ENCODE measurements around the gene TMEM187.
"Not testable (repeated sequence)": the region's sequence is repeated elsewhere in the genome, so short reads cannot be mapped to it uniquely, and the experiment has no call there.

Gene TMEM187

DNA sequence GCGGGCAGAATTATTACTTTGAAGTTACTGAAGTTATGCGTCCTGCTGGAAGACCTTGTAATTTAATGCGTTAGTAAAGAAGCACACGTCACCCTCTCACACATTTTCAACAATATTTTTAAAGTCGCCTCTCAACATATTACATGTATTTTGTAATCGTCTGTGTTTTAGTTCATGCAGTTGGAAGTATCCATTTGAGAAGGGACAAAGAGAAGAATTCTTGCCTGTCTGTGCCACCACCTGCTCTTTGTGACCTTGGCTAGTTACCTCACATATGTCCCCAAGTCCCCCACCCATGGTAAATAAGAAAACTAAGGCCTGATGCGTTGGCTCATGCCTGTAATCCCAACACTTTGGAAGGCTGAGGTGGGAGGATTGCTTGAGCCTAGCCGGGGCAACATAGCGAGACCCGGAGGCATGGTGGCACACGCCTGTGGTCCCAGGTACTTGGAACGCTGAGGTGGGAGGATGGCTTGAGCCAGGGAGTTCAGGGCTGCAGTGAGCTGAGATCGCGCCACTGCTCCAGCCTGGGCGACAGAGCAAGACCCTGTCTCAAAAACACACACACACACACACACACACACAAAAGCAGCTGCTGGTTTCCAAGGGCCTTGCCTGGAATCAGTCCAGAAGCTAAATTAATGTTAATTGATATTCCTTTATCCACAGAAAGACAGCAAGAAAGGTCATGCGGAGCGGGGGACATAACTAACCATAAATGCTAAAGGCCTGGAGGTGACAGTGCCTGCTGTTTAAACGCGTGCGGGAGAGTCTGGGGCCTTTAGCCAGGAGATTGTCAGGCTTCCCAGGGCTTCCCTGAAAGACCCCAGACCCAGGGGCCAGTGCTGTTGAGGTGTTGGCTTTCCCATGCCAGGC lies 811 bp downstream of the TMEM187 start:
- no peak for DNase-seq

DNA sequence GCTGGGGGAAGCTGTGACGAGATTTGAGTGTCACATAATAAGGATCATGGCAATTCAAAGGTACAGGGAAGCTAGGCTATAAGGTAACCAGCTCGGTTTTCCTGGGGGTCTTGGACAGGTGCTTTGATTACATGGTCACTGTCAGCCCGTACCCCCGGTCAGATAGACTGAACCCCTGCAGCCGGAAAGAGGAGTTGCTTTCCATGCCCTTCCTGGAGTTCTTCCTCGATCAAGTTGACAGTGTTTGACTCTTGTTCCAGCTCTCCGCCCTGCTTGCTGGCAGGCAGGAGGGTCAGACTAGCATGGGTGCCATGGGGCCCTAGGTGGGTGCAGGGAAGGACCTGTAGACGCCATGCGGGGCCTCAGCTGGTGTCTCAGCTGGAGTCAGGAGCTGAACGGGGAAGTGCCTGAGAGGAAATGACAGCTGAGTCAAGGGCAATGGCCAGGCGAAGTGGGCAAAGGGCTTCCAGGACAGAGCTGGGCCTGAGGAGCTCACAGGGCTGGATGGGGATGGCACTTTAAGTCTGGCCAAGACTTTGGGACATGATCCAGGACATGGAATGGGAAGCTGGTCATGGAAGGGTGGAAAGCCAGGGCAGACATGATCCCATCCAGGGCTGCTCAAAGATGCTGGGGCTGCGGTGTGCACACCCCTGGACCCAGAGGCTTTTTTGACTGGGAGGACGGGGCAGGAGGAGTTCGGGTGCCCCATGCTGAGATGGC lies 1.6 kb downstream of the TMEM187 start:
- DNase-seq, result no peak

DNA sequence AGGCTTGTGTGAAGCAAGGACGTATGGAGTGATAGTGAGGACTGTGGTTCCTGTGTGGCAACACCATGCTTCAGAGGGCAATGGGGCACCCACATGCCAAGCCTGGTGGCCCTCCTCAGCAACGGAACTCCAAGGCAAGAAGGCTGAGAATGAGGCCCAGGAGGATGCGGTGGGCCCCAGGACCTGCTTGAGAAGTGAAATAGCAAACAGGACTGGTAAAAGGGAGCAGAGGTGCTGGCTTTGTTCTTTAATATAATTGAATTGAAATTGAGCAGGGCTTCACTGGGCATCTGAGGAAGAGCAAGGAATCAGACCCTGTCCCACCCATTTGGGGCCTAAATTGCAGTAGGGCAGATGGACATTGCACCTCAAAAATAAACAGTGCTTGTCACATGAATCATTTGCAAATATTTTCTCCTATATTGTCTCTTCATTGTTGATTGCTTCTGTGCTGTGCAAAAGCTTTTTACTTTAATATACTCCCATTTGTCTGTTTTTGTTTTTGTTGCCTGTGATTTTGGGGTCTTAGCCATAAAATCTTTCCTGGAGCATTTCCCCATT lies 2.3 kb downstream of the TMEM187 start:
- no peak for DNase-seq

DNA sequence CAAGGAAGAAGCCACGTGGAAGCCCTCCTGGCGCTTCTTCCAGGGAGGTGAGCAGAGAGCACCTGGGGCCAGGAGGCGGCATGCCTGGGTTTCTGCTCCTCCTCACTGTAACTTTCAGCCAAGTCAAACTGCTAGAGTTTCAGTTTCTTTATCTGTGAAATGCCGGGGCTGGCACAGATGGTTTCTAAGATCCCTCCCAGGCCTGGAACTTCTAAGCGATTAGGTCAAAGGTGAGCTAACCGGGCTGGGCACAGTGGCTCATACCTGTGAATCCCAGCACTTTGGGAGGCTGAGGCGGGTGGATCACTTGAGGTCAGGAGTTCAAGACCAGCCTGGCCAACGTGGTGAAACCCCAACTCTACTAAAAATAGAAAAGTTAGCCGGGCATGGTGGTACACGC lies 7.8 kb downstream of the TMEM187 start:
- peak; percentile 48 to 51 for DNase-seq

DNA sequence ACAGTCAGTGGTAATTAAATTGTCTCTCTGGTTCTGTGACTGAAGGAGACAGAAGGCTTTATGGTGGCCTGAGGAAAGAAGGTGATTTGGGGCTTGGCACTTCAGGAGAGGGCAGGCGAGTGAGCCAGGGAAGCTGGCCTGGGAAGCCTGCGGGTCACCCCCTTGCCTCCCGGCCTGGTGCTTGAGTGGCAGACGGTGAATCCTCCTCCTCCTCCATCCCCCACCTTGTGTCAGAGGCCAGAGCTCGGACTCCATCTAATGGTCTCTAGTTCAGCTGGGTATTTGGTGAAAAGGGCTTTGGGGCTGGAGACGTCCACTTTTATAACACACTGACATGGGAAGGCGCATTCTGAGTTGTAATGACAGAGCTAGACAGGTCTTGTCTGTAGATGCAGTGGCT lies 8.7 kb downstream of the TMEM187 start:
- DNase-seq, result no peak

DNA sequence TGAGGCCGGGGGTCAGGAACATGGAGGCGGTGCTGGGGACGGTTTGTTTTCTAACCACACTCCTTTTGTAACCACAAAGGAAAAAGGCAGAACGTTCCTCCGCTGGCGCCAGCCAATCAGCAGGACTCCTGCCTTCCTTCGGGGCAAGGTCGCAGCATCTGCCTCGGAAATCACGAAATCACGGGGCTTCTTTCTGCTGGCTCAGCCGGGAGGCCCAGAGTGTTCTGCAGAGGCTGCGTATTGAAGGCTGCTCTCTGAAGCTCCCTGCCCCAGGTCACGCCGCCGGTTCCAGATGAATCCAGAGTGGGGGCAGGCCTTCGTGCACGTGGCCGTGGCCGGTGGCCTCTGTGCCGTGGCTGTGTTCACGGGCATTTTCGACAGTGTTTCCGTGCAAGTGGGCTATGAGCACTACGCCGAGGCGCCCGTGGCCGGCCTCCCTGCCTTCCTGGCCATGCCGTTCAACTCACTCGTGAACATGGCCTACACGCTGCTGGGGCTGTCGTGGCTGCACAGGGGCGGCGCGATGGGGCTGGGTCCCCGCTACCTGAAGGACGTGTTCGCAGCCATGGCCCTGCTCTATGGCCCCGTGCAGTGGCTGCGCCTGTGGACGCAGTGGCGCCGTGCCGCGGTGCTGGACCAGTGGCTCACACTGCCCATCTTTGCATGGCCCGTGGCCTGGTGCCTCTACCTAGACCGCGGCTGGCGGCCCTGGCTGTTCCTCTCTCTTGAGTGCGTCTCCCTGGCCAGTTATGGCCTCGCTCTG lies 9.4 kb downstream of the TMEM187 start:
- peak; percentile 75 to 80 for DNase-seq

DNA sequence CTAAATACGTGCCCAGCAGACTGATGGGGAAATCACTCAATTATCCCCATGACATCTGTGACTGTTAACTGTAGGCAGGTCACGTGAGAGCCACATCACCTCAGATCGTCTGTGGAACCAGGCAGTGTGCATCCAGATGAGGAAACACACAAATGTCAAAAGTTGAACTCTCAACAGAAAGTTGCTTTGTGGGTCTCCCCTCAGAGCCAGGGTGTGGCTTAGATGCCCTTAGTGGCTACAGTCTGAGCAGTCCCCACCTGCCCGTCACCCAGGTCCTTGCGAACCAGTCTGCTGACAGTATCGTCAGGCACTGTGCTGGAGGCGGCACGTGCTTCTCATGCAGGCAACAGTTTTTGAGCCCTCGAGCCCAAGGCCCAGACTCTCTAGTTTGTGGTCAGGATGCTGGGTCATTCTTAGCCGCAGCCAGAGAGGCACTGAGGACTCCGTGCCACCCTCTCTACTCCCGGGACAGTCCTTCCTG lies 10.8 kb downstream of the TMEM187 start:
- DNase-seq, result peak in 1 of 2 experiments; percentile 42

DNA sequence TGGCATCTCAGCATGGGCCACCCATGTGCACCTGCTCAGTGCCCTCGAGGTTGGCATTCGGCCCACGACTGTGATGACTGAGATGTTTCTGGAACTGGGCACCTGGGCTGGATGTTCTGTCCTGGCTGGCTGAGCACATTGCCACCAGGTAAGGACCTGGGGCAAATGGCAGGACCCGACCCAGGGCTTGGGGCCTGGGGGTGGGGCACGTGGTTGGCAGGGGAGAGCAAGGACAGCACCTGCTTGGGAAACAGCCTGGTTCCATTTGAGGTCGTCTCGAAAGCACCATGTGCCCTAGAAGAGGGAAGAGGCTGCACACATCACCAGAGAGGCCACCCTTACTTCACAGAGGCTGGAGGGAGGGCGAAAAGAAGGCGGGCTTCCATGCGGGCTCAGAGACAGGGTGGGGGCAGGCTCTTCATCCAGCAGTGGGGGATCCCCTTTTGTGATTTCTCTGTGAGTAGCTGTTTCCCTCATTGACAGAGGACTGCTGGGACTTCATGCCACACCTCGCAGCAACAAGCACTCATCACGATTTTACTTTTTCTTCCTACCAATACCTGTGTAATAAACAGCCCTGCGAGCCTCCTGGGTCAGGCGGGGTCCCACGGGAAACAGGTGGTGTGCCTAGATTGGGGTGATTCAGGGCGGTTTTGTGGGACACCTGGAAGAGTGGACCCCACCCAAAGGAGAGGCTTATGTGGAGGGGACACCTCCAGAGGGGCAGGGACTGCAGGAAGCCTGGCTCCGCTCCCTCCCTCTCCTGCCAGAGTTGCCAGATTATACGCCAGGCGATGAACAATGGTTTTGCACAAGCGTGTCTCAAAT lies 12.0 kb downstream of the TMEM187 start:
- peak; percentile 50 to 66 for DNase-seq

DNA sequence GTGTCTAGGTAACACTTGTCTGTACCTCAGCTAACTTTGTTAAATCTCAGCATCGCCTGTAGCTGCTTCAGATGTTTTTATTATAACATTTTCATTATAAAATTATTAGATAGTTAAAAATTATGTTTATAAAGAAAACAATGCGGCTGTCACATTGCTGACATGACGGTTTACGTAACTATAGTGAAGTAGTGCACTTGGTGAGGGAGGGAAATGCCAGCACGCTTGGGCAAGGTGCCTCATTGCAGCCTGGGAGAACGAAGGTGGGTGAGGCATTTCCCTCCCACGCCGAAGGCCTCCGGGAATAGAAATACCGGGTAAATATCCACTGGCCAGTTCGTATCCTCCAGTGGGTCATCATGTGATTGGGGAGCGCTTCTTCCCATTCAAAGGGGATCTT lies 15.9 kb downstream of the TMEM187 start:
- DNase-seq, result no peak

DNA sequence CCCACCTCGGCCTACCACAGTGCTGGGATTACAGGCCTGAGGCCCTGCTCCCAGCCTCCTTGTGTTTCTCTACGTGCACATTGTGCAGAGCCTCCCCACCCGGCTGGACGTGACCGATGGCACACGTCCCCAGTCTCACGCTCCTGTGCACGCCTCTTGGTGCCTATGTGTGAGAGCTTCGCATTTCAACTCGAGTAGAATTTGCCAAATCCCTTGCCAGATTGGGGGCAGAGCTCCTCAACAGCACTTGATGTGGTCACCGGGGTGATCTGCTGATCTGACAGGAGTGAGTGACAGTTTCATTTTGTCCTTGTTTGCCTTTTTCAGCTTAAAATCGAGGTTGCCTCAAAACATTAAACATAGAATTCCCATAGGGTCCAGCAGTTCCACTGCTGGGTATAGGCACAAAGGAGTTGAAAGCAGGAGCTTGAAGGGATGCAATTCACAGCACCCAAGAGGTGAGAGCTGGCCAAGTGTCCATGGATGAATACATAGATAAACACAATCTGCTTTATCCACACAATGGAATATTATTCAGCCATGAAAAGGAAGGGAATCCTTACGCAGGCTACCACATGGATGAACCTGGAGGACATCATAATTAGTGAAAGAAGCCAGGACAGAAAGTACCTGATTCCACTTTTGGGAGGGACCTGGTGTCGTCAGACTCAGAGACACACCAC lies 17.6 kb downstream of the TMEM187 start:
- DNase-seq, result no peak

DNA sequence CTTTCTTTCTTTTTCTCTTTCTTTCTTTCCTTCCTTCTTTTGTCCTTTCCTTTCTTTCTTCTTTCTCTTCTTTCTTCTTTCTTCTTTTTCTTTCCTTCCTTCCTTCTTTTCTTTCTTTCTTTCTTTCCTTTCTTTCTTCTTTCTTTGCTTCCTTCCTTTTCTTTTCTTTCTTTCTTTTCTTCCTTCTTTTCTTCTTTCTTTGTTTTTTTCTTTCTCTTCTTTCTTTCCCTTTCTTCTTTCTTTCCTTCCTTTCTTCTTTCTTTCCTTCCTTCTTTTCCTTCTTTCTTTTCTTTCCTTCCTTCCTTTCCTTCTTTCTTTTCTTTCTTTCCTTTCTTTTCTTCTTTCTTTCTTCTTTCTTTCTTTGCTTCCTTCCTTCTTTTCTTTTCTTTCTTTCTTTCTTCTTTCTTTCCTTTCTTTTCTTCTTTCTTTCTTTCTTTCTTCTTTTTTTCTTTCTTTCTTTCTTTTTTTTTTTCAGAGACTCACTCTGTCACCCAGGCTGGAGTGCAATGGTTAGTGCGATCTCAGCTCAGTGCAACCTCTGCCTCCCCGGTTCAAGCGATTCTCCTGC lies 18.5 kb downstream of the TMEM187 start:
- DNase-seq, result no peak

DNA sequence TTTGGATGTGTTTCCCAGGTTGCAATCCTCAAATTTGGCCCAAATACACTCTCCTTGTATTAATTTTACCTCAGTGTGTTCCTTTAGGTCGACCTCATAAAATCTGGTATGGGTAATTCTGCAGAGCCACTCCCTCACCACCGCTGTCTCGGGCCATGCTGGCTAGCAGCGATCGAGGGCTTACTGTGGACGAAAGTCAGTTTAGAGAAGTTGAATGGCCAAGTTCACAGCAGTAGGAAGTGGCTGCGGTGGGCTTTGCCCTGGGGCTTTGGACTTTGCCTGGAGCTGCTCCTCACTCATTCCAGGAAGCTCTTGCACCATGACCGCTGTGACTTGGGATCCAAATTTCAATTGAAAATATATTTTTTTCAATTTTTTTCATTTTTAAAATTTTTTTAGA lies 19.6 kb downstream of the TMEM187 start:
- no peak for DNase-seq

DNA sequence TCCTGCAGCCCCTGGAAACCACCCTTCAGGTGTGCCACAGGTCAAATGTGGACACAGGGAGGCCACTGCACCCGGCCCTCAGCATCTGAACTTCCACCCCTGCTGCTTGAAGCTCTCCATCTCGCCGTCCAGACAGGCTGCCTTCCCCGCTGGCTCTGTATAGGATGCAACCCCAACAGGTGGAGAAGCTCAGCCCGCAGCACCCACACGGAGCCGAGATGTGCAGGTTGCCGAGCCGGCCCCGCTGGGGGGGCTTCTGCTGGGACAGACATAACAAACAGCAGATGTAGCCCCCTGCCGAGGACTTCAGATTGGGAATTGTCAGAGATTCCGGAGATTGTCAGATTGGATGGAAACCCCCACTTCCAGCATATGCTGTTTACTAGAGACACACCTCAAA lies 20.5 kb downstream of the TMEM187 start:
- no peak for DNase-seq

DNA sequence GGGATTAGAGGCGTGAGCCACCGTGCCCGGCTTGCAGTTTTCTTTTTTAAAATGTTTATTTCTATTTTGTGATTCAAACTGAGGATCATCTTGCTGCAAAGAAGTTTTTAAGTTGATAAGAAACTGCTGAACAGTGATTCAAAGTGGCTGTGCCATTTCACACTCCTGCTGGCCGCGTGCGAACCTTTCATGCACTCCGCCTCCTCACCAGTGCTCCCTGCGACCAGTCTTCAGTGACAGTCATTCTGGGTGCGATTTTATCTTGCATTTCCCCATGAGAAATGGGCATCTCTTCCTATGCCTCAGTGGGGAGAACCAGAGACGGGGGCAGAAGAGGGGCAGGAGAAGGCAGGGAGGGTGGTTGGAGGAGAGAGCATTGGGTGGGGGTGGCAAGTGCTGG lies 21.4 kb downstream of the TMEM187 start:
- no peak for DNase-seq

DNA sequence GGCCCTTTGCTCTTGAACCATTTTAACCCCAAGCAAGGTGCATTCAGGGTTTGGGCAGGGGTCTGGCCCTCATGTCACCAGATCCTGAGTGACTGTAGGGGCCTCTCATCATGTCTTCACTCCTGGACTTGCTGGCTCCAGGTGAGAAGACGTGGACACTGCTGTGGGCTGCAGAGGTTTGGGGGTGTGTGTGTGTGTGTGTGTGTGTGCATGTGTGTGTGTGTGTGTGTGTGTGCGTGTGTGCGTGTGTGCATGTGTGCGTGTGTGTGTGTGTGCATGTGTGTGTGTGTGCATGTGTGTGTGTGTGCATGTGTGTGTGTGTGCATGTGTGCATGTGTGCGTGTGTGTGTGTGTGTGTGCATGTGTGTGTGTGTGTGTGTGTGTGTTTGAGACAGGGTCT lies 21.8 kb downstream of the TMEM187 start:
- DNase-seq, result not testable (repeated sequence)

DNA sequence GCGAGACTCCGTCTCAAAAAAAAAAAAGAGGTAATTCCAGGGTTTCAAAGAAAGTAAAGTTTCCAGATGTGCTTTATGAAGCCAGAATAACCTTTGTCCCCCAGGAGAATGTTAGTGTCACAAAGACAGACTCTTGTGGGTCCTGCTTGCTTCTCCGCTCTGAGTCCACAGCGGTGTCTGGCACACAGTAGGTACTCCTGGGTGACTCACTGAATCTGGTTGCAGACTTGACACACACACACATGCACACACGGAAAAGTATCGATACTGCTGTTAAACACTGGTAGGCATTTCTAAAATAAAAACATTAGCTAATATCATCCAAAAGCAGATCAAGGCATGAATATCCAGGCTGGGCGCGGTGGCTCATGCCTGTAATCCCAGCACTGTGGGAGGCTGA lies 22.9 kb downstream of the TMEM187 start:
- DNase-seq, result no peak

DNA sequence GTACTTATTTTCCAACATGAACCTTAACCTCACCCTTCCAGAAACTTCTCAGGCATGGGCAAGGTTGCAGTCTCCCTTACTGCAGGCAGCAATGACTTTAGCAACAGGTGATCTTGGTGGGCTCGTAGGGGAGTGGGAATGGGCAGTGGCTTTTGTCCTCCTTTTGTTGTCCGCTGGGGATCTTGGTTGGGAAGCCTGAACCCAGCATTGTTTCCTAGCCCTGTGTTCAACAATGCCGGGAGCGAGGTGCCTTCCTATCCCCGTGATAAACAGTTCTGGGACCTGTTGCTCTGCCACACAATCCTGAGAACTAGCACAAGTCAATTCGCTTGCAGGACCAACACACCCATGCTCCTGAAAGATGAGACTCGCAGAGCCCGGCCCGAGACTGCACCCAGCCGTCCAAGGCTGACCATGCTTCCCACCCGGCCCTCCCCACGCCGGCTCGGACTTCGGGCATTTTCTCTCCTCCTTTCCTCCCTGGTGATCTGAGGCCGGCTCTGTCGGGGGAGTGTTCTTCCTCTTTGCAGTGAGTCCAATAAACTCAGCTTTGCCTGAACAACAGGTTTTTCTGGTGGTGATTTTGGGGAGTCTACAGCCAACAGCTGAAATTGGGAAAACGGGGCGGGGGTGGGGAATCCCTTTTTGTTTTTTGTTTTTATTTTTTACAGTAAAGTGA lies 26.9 kb downstream of the TMEM187 start:
- no peak for DNase-seq

DNA sequence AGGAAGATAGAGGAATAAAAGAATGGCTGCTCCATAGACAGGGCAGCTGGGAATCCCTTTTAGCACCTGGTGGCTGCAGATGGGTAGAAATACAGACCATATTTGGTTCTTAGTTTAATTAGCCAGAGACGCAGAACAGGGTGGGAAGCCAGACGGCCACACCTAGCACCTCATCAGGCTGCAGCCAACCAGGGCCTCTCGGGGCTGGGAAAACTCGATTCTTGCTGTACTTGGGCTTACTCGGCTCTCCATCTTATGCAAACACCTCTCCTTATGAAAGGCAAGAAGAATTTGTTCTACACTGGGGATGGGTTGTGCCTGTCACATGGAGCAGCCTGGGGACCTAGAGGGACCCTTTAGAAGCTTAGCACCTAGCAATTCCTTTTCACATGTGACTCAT lies 27.5 kb downstream of the TMEM187 start:
- DNase-seq, result no peak

DNA sequence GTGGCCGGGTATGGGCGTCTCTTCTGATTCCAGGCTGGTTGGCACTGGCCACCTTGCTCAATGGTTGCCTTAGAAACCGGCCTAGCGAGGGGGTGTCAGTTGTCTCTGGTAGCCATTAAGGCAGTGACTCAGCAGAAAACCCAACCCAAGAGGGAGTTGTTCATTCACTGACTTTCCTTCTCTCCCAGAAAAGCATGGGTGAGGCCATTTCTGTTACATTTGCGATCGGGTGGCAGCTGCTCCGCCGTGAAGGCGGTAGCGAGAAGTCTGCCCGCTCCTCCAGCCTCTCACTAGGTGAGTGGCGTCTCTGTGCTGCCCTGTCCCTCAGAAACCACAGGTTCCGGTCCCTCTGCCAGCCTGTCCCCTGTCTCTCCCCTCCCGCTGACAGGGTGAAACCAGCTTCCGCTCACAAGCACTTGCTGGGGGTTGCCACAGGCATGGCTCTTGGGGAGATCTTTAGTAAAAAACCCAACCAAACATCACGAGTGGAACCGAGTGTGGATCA lies 29.7 kb downstream of the TMEM187 start:
- DNase-seq, result peak; percentile 65 to 69

DNA sequence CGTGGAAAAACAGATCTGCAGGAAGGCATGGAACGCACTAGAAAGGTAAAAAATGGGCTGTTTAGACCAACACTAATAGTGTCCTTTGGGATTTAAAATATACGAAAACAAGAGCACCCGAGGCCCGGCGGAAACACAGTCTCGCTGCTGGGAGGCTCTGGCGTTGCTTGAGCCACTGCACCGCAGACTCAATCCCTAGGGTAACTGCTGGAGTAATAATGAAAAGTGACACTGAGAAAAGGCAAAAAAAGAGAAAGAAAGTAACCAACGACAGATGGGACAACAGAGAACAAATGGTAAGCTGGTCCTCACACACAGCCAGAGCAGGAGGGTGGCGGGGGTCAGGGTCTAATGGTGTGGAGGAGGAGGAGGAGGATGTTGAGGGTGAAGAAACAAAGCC lies 31.8 kb downstream of the TMEM187 start:
- no peak for DNase-seq
